Measurements from ENCODE around the gene NRDC. TPM values are rescaled to one million over a fixed set of nuclear protein-coding genes. Genes with fewer than 3 reads are reported as not detected.
"Not testable (repeated sequence)": the region's sequence is repeated elsewhere in the genome, so short reads cannot be mapped to it uniquely, and the experiment has no call there.

Gene NRDC
- total RNA-seq (2014; rRNA removed; shearing (Covaris generic)) = 77.0 and 78.8 TPM in 2 replicates

- DNase-seq (ENCODE audit: low spot score) = peak; percentile 100
These were observed at the start of gene NRDC for GRCh38 chr1:51878616-51879336. TSS of gene NRDC (minus strand) at chr1:51878727. CDS start at chr1:51878615, 112 bp downstream.

GRCh38 chr1:51927029-51927428, 48.5 kb upstream of the NRDC start:
- DNase-seq (ENCODE audit: low spot score) = no peak

GRCh38 chr1:51926171-51926812, 47.8 kb upstream of the NRDC start:
- DNase-seq (ENCODE audit: low spot score) = peak; percentile 48

- DNase-seq (ENCODE audit: low spot score) = no peak
These were observed 45.9 kb upstream of the NRDC start for GRCh38 chr1:51924455-51924854.

- DNase-seq (ENCODE audit: low spot score) = no peak
These were observed 43.5 kb upstream of the NRDC start for GRCh38 chr1:51922040-51922439.

GRCh38 chr1:51920130-51920529, 41.6 kb upstream of the NRDC start:
- no peak for DNase-seq (ENCODE audit: low spot score)

GRCh38 chr1:51919684-51920083, 41.2 kb upstream of the NRDC start:
- DNase-seq (ENCODE audit: low spot score) = no peak

GRCh38 chr1:51916587-51917405, 38.3 kb upstream of the NRDC start:
- DNase-seq (ENCODE audit: low spot score) = no peak

- DNase-seq (ENCODE audit: low spot score) = no peak
These were observed 37.4 kb upstream of the NRDC start for GRCh38 chr1:51915951-51916350.

GRCh38 chr1:51912881-51913280, 34.4 kb upstream of the NRDC start:
- no peak for DNase-seq (ENCODE audit: low spot score)

GRCh38 chr1:51910221-51911000, 31.9 kb upstream of the NRDC start:
- no peak for DNase-seq (ENCODE audit: low spot score)

- DNase-seq (ENCODE audit: low spot score) = no peak
These were observed 30.0 kb upstream of the NRDC start for GRCh38 chr1:51908499-51908898.

- DNase-seq (ENCODE audit: low spot score) = peak; percentile 30
These were observed 28.7 kb upstream of the NRDC start for GRCh38 chr1:51907079-51907702.

GRCh38 chr1:51906306-51907078, 28.0 kb upstream of the NRDC start:
- no peak for DNase-seq (ENCODE audit: low spot score)

- no peak for DNase-seq (ENCODE audit: low spot score)
These were observed 23.9 kb upstream of the NRDC start for GRCh38 chr1:51902456-51902855.

- no peak for DNase-seq (ENCODE audit: low spot score)
These were observed 22.6 kb upstream of the NRDC start for GRCh38 chr1:51901151-51901550.

- DNase-seq (ENCODE audit: low spot score) = no peak
These were observed 20.5 kb upstream of the NRDC start for GRCh38 chr1:51899022-51899421.

GRCh38 chr1:51898090-51898734, 19.7 kb upstream of the NRDC start:
- DNase-seq (ENCODE audit: low spot score) = no peak

- no peak for DNase-seq (ENCODE audit: low spot score)
These were observed 19.1 kb upstream of the NRDC start for GRCh38 chr1:51897699-51898031.

GRCh38 chr1:51894748-51895147, 16.2 kb upstream of the NRDC start:
- not testable (repeated sequence) for DNase-seq (ENCODE audit: low spot score)
